Effector CD4-positive, alpha-beta T cell (primary cell): ENCODE measurements around the gene TUBA4A.
"Not testable (repeated sequence)": the region's sequence is repeated elsewhere in the genome, so short reads cannot be mapped to it uniquely, and the experiment has no call there.

Source experiments
- DNase-seq: peaks from one replicate; pipeline ENCODE4 v3.0.0-alpha.2; 2020
- total RNA-seq: gene quantifications from one replicate; lab custom pipeline; 2026; lab: John Stamatoyannopoulos, UW

TUBA4A gene
- 165 reads per million, percentile 90 among the genes with 10 or more reads in this experiment for total RNA-seq

DNA sequence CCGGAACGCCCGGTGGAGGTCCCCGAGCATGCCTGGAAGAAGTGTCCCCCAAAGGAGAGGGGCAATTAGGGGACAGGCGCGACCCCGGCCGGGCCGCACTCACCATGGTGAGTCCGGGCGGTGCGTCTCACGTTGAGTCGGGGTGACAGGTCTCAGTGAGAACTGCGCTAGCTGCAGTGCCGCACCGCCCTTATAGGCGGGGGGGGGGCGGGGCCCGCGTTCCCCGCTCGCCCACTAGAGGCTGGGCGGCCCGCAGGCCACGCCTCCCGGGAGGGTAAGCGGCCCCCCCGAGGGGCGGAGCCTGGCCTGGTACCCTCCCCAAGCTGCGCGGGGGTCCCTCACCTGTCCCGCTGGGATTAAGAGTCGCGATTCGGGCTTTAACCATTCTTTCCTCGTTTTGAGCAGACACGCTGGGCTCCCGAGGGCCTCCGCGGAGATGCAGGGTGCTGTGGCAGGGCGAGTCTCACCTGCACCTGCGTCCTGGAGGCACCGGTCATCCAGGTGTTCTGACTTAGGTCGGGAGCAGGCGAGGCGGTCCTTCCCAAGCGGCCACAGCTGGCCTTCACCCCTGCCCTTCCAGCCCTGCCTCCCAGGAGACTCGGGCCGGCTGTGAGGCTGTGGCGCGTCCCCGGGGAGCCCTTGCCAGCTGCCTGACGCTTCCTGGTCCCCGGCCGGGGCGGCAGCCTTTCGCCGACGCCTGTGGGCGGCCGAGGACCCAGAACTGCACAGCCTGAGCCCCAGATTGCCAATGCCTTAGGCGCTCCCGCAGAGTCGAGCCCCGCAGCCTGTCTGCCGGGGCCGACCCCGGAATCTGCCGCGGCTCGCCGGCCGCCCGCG, at the start of gene TUBA4A:
Gene TUBA4A, minus strand, starts transcription at position 166 of the 837 bp plus-strand sequence. Its CDS starts 60 bp downstream, at position 106.
- peak; percentile 92 for DNase-seq

DNA sequence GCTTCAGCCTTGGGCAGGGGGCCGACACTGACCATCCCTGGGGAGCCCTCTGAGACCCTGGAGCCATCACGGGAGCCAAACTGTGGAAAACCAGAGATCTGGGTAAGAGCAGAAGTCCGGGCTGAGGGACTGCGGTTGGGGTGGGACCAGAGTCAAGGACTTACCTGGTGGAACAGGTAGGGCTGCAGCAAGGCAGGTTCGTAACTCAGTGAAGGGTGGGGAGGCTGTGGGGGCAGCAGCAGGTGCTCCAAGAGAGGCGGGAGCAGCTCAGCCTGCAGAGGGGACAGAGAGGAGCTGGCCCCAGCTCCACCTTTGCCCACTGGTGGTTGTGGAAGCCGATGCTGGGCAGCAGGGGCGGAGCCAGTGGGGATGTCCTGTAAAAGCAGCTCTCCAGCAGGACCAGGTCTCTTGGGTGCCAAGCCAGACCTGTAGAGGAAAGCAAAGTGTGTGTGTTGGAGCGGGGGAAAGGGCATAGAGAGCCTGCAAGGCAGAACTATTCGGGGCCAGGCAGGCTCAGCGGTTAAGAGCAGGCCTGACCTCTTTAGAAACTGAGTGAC, 48.8 kb upstream of the TUBA4A start:
- DNase-seq, result no peak

- no peak for DNase-seq
These were observed 46.3 kb upstream of the TUBA4A start for GRCh38 chr2:219300022-219300421.

GRCh38 chr2:219299372-219299760, 45.6 kb upstream of the TUBA4A start:
- no peak for DNase-seq

GRCh38 chr2:219298759-219299371, 45.1 kb upstream of the TUBA4A start:
- peak; percentile 84 for DNase-seq

DNA sequence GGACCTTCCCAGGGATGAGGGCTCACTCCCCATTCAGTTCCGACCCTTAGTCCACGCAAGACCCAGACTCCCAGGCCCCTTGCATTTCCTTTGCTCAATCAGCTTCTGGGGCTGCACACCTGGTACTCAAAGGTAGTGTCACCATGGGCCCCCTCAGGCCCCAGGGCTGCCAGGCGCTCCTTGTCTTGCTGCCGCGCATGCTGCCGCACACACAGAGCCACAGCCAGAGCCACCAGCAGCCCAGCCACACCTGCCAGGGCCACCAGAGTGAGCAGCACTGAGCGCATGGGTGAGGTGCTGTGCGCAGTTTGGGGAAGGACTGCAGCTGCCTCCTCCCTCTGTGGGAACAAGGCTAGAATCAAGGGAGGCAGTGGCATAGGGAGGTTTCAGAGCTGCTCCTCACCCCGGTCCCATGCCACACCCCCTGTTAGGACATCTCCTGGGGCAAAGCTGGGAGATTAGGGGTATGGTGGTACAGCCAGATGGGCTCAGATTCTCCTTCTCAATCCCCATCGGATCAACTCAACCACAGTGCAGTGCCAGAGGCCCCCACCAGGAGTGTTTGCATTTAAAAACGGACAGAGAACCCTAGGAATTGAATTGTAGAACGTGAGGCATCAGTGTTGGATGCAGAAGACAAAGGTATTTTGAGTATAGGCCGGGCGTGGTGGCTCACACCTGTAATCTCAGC, 44.2 kb upstream of the TUBA4A start:
- no peak for DNase-seq

DNA sequence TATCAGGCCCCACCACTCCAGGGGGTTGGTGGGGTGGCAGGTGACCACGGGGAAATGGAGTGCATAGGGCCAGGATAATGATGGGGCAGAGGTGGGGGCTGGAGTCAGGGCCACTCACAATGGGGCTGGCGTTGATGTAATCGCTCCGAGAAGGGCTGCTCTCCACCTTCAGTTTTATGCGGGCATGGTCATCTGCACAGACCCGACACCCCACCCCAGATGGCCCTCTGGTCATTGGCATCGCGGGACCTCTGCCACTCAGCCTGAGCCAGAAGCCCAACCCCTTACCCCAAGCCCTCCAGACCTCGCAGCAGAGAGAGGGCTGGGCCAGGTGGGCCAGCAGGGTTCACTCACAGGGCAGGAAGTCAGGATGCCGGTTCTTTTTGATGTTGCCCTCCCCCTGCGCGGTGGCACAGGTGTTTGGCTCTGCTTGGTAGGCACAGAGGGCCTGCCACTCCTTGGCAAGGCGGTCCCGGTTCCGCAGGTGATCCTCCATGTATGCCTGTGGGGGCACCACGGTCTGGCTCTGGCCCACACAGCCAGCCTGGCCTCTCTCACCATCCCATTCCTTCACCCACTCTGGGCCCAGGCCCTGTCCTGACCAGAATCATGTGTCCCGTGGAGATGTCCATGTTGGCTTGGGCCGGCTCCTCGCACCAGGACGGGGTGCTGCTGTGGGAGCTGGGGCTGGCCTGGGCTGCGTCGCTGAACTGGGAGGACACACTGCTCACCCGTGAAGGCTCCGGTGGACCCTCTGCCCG, 43.1 kb upstream of the TUBA4A start:
- no peak for DNase-seq

- no peak for DNase-seq
These were observed 42.4 kb upstream of the TUBA4A start for GRCh38 chr2:219296142-219296541.

DNA sequence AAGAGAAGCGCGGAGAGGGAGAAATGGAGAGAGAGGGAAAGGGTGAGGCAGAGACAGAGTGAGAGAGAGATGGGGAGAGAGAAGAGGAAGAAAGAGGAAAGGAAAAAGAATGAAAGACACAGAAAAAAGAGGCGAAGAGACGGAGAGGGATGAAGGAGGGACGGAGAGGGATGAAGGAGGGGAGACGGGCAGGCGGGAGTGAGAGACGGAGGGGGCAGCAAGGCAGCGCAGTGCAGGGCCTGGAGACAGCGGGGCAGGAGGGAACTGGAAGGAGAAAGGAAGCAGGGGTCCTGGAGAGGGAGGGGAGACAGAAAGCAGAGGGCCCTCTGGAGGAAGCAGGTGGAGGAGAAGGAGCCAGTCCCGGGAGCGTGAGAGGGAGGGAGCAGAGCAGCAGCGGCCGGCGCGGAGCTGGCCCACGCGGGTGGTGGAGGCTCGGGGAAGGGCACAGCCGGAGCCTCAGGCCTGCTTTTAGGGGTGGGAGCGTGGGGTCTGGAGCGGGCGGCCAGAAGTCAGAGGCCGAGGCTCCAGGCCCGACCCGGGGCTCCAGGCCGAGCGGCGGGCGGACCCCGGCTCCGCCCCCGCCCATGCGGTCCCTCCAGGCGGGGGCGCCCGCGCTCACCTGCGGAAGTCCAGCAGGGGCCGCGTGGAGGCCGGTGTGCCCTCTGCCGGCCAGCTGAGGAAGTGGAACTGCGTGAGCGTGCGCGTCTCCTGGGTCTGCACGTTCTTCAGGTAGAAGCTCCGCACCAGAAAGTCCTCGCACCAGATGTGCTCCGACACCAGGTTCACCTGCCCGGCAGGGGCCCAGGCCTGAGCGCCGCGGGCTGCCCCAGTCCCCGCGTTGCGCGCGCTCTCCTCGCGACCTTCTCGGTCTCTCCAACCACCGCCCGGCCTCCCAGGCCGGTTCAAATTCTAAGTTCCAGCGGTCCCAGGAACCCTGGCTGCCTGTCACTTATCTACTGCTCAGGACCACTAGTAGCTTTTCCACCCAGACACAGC, 40.9 kb upstream of the TUBA4A start:
- DNase-seq, result peak; percentile 81

- no peak for DNase-seq
These were observed 40.1 kb upstream of the TUBA4A start for GRCh38 chr2:219293736-219294231.

GRCh38 chr2:219292616-219293015, 38.9 kb upstream of the TUBA4A start:
- DNase-seq, result no peak

- no peak for DNase-seq
These were observed 38.3 kb upstream of the TUBA4A start for GRCh38 chr2:219291910-219292490.

GRCh38 chr2:219291394-219291793, 37.7 kb upstream of the TUBA4A start:
- no peak for DNase-seq

DNA sequence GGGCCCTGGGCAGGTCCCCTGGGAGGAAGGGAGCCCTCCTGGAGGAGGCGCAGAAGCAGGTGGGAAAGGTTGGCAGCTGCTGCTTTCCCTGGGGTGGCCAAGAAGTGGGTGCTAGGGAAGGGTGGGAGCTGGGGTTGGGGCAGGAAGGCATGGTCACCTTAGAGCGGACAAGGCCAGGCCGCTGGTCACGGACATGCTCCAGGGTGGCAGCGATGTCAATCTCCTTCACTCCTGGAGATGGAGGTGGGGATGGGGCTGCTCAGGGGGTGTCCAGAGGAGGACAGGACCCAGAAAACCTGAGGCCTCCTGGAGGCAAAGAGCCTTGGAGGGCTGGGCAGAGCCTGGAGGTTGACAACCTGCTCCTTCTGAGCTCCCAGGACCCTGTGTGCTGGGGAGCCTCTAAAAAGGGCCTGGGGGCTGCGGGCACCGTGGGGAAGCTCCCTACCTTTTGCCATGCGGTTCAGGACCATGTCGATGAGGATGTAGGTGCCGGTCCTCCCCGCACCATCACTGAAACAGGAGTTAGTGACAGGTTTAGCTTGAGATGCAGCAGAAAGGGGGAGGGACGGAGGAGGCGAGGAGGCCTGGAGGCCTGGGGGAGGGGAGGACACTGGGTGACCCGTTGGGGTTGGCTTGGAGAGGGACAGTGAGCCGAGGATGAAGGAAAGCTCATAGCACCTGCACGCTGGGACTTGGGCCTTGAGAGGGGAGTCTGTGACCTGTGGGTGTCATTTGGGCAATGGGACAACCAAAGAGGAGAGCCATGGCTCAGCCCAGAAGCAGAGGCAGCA, 36.9 kb upstream of the TUBA4A start:
- DNase-seq, result no peak

- no peak for DNase-seq
These were observed 36.0 kb upstream of the TUBA4A start for GRCh38 chr2:219289537-219290361.

- no peak for DNase-seq
These were observed 35.4 kb upstream of the TUBA4A start for GRCh38 chr2:219289195-219289536.

- DNase-seq, result no peak
These were observed 34.0 kb upstream of the TUBA4A start for GRCh38 chr2:219287580-219288265.

GRCh38 chr2:219287116-219287440, 33.4 kb upstream of the TUBA4A start:
- not testable (repeated sequence) for DNase-seq
